Kidney epithelial cell (primary cell): ENCODE measurements around the gene ENHO. TPM values are rescaled to one million over a fixed set of nuclear protein-coding genes. Genes with fewer than 3 reads are reported as not detected.

Experiments
- DNase-seq: peaks from one replicate; pipeline ENCODE4 v3.0.0-alpha.2; 2010; ENCODE audit warnings: low read depth
- H3K27me3 ChIP-seq: 2 replicates; pipeline ENCODE4 v1.6.0; 2011; ENCODE audit warnings: low read length; ENCODE audit not compliant: control insufficient read depth, insufficient read depth
- H3K36me3 ChIP-seq: 2 replicates; pipeline ENCODE4 v1.5.1; 2011; ENCODE audit warnings: low read length; ENCODE audit not compliant: control insufficient read depth, insufficient read depth
- H3K4me3 ChIP-seq: 2 replicates; pipeline ENCODE4 v1.5.1; 2011; ENCODE audit warnings: low read depth, mild to moderate bottlenecking, control low read depth, low read length
- total RNA-seq: library from RNA; depleted of rRNA; stranded (reverse); fragments of >200 nt; gene quantifications from 2 replicates; pipeline ENCODE4 v1.2.3, GENCODE V29; 2015
- TF ChIP-seq, protein P1 (sequence below): IDR thresholded peaks from 2 replicates; pipeline ENCODE4 v1.5.1; 2011; ENCODE audit warnings: mild to moderate bottlenecking, moderate library complexity, low read length, control low read depth, inconsistent platforms; ENCODE audit not compliant: insufficient read depth, poor library complexity, severe bottlenecking

ENHO gene
- total RNA-seq, 1 donor from 2014 or later = 1.5 TPM

DNA sequence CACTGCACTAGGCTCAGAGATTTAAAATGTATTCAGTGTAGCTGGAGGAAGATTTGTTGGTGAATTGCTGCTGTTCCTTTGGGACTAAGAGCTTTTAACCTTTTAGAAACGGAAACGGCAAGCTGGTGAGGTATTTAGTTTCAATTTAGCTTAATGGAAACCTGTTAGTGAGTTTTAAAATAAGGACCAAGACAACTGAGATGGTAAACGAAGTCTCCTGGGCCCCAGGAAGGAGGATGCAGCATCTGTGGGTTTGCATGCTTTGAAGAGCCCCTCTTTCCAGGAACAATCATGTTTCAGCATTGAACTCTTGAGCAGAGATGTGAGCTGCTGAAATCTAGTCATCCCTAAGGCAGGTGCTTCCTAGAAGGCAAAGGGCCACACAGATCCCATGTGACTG, 47.7 kb downstream of the ENHO start:
- Histone ChIP-seq H3K27me3 (peaks cover 6% of the 10 kb centered on the region), H3K36me3 (no peaks in the 10 kb centered on the region), H3K4me3 (no peak overlapping the region)
- TF ChIP-seq, protein P1, sequence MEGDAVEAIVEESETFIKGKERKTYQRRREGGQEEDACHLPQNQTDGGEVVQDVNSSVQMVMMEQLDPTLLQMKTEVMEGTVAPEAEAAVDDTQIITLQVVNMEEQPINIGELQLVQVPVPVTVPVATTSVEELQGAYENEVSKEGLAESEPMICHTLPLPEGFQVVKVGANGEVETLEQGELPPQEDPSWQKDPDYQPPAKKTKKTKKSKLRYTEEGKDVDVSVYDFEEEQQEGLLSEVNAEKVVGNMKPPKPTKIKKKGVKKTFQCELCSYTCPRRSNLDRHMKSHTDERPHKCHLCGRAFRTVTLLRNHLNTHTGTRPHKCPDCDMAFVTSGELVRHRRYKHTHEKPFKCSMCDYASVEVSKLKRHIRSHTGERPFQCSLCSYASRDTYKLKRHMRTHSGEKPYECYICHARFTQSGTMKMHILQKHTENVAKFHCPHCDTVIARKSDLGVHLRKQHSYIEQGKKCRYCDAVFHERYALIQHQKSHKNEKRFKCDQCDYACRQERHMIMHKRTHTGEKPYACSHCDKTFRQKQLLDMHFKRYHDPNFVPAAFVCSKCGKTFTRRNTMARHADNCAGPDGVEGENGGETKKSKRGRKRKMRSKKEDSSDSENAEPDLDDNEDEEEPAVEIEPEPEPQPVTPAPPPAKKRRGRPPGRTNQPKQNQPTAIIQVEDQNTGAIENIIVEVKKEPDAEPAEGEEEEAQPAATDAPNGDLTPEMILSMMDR = no peak
- no peak for DNase-seq

Other genes with a start within 250 kb of the ENHO start
- gene KIF24, start 193.7 kb downstream of the ENHO start, total RNA-seq = 1.0 and 1.2 TPM in 2 replicates
- 18.1 and 30.0 TPM in 2 replicates for gene NUDT2, start 193.4 kb downstream of the ENHO start, total RNA-seq
- gene MYORG, start 146.1 kb downstream of the ENHO start, total RNA-seq = 3.8 and 4.9 TPM in 2 replicates
- 14.7 and 16.8 TPM in 2 replicates for gene FAM219A, start 64.4 kb downstream of the ENHO start, total RNA-seq
- gene DNAI1, start 64.2 kb downstream of the ENHO start, total RNA-seq = not detected in 2 replicates
- gene CNTFR, start 66.7 kb upstream of the ENHO start, total RNA-seq = 0.27 and 1.1 TPM in 2 replicates
- gene RPP25L, start 89.1 kb upstream of the ENHO start, total RNA-seq = 31.5 and 34.0 TPM in 2 replicates
- gene DCTN3, start 97.5 kb upstream of the ENHO start, total RNA-seq = 92.7 and 128 TPM in 2 replicates
- 0.48 and 1.0 TPM in 2 replicates for gene ARID3C, start 106.1 kb upstream of the ENHO start, total RNA-seq
- gene SIGMAR1, start 114.8 kb upstream of the ENHO start, total RNA-seq = 121 and 129 TPM in 2 replicates
- 34.4 and 39.4 TPM in 2 replicates for gene GALT, start 123.7 kb upstream of the ENHO start, total RNA-seq
- 5.9 and 11.6 TPM in 2 replicates for gene IL11RA, start 129.2 kb upstream of the ENHO start, total RNA-seq
- not detected in 2 replicates for gene CCL27, start 139.7 kb upstream of the ENHO start, total RNA-seq
- not detected in 2 replicates for gene CCL19, start 168.3 kb upstream of the ENHO start, total RNA-seq
- not detected in 2 replicates for gene CCL21, start 187.1 kb upstream of the ENHO start, total RNA-seq